ENCODE data around the gene NIPA2.
"Not testable (repeated sequence)": the region's sequence is repeated elsewhere in the genome, so short reads cannot be mapped to it uniquely, and the experiment has no call there.

Gene NIPA2

DNA sequence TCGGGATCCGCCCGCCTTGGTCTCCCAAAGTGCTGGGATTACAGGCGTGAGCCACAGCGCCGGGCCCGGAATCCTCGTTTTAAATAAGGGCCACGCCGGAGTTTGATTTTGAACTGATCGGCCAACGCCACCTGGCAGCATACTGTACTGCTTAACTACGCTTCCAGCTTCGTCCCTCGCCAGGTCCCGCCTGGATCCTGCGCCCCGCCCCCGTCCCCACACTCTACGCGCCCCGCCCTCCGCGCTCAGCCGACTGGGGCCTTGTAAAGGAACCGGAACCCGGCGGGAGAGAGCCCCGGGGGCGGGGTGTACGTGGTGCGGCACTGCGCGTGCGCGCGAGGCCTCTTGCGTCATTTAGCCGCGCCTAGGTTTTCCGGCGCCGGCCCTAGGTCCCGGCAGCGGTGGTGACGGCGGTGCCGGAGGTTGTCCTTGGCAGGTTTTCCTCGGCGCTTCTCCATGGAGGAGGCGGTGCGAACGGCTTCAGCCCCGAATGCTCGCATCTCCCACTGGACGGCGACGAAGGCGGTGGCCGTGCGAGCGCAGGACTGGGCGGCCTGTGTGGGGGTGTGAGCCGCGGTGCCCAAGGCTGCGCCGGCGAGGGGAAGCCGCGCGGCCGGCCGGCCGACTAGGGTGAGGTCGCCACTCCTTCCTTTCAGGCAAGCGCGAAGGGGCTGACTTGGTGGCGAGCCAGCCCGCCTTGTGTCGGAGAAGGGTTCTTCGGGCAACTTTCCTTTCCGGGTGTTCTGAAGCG is at the start of gene NIPA2:
Gene NIPA2 (plus strand): TSS at position 375 of the 751 bp plus-strand sequence. CDS start 13,066 bp downstream, outside the sequence.
- peak; percentile 94 for DNase-seq (ENCODE audit: low read depth)

GRCh38 chr15:22794063-22794462 is 44.4 kb upstream of the NIPA2 start:
- no peak for DNase-seq (ENCODE audit: low read depth)

GRCh38 chr15:22794621-22795167 is 43.8 kb upstream of the NIPA2 start:
- no peak for DNase-seq (ENCODE audit: low read depth)

DNA sequence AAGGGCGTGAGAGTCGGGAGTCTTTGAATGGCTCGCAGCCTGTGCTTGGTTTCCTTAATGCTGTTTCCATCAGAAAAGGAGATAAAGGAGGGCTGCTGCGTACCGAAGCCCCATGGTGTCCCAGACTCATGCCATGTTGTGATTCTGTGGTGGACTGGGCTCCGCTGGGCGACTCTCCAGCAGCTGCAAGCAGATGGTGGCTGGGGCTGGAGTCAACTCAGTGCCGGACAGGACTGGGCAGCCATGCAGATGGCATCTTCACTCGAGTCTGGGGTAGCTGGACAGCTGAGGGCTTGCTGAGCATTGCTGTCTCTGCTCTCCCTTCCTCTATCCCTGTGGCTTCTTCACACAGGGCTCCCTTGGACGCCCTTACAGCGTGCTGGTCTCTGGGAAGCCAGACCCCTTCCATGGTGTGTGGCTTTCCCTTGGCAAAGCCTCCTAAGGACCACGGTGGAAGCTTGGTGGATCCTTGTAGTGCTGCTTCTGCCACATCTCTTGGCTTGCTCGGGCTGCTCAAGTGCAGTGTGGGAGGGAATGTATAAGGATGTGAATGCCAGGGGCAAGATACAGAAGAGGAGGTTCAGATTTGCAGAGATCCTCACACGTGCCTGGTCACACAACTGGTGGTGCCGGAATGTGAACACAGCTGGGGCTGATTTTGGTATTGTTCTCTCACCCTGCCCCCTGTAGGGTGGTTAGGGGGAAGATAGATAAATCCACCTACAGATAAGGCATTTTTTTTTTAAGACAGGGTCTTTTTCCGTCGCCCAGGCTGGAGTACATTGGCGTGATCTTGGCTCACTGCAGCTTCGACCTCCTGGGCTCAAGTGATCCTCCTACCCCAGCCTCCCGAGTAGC is 43.0 kb upstream of the NIPA2 start:
- no peak for DNase-seq (ENCODE audit: low read depth)

- DNase-seq (ENCODE audit: low read depth), result no peak
Observed at GRCh38 chr15:22796079-22796478, 42.4 kb upstream of the NIPA2 start.

DNA sequence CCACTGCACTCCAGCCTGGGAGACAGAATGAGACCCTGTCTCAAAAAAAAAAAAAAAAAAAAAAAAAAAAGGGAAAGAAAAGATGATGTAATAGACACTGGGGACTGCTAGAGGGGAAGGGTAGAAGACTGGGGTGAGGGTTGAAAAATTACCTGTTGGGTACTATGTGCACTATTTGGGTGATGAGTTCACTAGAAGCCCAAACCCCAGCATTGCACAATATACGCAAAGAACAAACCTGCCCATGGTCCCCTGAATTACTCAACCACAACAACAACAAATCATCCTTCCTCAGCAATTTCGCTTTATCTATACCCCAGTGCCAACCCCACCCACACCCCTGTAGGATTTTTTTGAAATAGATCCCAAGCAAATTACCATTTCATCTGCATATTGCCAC is 38.6 kb upstream of the NIPA2 start:
- DNase-seq (ENCODE audit: low read depth), result no peak

DNA sequence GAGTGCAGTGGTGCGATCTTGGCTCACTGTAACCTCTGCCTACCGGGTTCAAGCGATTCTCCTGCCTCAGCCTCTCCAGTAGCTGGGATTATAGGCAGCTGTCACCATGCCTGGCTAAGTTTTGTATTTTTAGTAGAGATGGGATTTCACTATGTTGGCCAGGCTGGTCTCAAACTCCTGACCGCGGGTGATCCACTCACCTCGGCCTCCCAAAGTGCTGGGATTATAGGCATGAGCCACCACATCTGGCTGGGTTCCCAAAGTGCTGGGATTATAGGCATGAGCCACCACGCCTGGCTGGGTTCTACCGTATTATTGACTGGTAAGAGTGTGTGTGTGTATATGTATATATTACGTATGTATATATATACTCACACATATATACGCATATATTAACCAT is 35.5 kb upstream of the NIPA2 start:
- DNase-seq (ENCODE audit: low read depth), result not testable (repeated sequence)

DNA sequence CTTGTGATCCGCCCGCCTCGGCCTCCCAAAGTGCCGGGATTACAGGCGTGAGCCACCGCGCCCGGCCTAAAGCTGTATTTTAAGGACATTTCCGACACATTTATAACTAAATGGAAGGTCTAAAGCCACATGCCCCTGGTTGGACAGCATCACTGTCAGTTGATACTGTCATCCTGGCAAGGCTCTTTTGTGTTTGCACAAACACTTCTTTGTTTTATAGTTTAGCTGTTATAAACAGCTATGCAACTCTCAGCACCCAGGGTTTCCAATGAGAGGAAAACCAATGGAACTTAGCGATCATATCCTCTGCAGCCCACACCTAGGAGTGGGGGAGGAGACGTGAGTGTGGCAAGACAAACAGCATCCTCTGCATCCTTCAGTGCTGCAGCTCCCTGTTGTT is 32.3 kb upstream of the NIPA2 start:
- no peak for DNase-seq (ENCODE audit: low read depth)

GRCh38 chr15:22806664-22807063 is 31.8 kb upstream of the NIPA2 start:
- no peak for DNase-seq (ENCODE audit: low read depth)

GRCh38 chr15:22807831-22808230 is 30.6 kb upstream of the NIPA2 start:
- not testable (repeated sequence) for DNase-seq (ENCODE audit: low read depth)

- DNase-seq (ENCODE audit: low read depth), result no peak
Observed at GRCh38 chr15:22808240-22808639, 30.2 kb upstream of the NIPA2 start.

DNA sequence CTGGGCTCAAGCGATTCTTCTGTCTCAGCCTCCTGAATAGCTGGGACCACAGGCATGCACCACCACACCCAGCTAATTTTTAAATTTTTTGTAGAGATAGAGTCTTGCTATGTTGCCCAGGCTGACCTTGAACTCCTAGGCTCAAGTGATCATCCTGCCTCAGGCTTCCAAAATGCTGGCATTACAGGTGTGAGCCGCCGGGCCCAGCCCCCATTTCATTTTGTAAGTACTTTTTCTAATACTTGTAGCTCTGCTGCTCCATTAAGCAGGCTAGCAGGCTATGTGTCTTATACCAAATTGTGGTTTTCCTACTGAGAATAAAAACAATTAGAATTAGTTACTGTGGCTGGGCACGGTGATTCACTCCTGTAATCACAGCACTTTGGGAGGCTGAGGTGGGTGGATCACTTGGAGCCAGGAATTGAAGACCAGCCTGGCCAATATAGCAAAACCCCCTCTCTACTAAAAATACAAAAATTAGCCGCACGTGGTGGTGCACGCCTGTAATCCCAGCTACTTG is 29.6 kb upstream of the NIPA2 start:
- DNase-seq (ENCODE audit: low read depth), result no peak

DNA sequence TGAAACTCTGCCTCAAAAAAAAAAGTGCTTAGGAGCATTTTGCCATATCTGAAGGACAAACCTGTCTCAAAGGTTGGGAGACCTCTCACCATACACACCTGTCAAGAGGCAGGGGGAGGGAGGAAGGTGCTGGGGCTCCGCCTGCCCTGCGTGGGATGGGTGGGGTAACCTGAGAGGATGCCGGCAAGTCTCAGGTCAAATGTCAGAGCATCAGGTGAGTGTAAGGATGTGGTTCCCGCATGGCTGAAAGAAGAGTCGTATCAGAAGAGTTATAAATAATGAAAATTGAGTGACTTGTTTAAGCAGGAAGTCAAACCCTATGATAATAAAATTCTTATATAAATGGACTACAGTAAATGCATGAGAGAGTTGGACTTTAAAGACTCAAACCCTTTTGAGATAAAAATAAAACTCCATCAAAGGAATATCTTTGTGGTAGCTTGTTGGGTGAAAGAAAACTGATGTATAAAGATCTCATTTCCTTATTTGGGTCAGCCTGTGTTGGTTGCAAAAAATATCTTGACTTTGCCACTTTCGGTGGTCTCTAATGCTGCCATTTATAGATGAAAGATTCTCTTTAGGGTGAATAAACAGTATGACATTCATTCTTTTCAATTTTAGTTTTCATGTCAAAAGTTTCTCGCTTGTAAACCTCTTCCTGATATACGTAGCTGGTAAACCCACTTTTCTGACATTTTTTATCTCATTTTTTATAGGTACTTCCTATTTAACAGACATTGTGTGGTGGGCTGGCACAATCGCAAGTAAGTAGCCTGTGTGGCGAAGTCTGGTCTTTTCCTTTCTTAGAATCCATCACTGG is 28.2 kb upstream of the NIPA2 start:
- no peak for DNase-seq (ENCODE audit: low read depth)

DNA sequence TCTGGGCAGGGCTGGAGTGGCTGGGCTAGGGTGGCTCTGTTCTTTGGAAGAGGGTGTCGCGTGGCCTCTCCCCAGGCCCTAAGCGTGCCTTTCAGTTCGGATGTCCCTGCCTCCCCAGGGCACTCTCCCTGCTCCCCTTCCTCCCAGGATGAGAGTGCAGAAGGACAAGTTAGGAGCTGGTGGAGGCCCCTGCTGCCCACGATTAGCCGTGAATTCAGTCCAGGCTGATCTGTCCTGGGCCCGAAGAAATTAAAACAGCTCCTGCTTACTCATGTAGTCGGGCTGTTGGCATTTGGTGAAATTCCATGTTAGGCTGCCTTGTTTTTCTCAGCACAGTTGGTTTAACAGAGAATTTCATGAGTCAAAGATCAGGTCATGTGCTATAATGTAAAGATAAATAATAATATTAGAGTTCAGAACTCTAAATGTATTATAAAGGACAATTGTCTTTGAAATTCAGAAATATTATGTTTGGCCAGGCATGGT is 27.6 kb upstream of the NIPA2 start:
- no peak for DNase-seq (ENCODE audit: low read depth)

DNA sequence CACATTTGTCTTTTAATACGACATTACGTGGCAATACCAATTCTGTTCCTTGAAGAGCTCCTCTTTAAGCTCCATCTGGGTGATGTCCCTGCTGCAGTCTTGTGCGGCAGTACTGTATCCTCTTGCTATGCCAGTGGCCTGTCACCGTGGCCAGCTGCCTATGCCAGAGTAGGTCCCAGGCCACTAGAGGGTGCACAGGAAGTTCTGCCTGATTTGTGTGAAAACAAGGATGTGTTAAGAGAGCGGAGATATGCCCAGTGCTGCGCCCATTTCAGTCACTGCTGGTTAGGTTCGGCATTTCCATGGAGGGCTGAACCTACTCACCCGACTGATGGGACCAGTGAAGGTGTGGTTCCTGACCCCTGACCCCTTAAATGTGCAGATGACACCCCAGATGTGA is 26.8 kb upstream of the NIPA2 start:
- no peak for DNase-seq (ENCODE audit: low read depth)

- no peak for DNase-seq (ENCODE audit: low read depth)
Observed at GRCh38 chr15:22813844-22814243, 24.6 kb upstream of the NIPA2 start.

DNA sequence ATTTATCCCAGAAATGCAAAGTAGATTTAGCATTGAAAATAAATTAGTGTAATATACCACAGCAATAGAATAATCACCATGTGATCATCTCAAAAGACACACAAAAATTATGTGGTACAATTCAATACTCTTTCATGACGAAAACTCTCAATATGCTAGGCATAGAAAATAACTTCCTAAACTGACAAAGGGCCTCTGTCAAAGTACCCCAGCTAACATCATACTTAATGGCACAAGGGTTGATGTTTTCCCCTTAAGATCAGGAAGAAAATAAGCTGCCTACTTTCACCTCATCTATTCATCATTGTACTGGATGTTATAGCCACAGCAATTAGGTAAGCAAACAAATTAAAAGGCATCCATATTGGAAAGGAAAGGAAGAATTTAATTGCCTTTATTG is 22.7 kb upstream of the NIPA2 start:
- DNase-seq (ENCODE audit: low read depth), result no peak

- DNase-seq (ENCODE audit: low read depth), result no peak
Observed at GRCh38 chr15:22819651-22820050, 18.8 kb upstream of the NIPA2 start.

- no peak for DNase-seq (ENCODE audit: low read depth)
Observed at GRCh38 chr15:22823495-22824128, 14.9 kb upstream of the NIPA2 start.

- DNase-seq (ENCODE audit: low read depth), result no peak
Observed at GRCh38 chr15:22827125-22827524, 11.3 kb upstream of the NIPA2 start.

- no peak for DNase-seq (ENCODE audit: low read depth)
Observed at GRCh38 chr15:22831473-22831872, 7.0 kb upstream of the NIPA2 start.
